CD4-positive, alpha-beta T cell treated with Interleukin-17A for 1 hour (primary cell): ENCODE data around the gene ITPR1.
A peak's percentile ranks its signal among the peaks of the same experiment; 100 is the strongest.

ENCODE experiments used
- DNase-seq: peaks from one replicate; pipeline ENCODE4 v3.0.0-alpha.2; 2020

Gene ITPR1

GRCh38 chr3:4492208-4493013, 737 bp upstream of the ITPR1 start:
- DNase-seq, result peak; percentile 47

GRCh38 chr3:4493941-4494894, 1.1 kb downstream of the ITPR1 start:
- DNase-seq, result no peak

- no peak for DNase-seq
Observed at GRCh38 chr3:4494895-4495264, 1.7 kb downstream of the ITPR1 start.

GRCh38 chr3:4495294-4496086, 2.3 kb downstream of the ITPR1 start:
- DNase-seq, result no peak

- DNase-seq, result no peak
Observed at GRCh38 chr3:4496087-4496452, 2.9 kb downstream of the ITPR1 start.

GRCh38 chr3:4497005-4497692, 4.0 kb downstream of the ITPR1 start:
- no peak for DNase-seq

GRCh38 chr3:4497843-4498324, 4.7 kb downstream of the ITPR1 start:
- no peak for DNase-seq

GRCh38 chr3:4498446-4498845, 5.3 kb downstream of the ITPR1 start:
- no peak for DNase-seq

GRCh38 chr3:4501437-4501836, 8.3 kb downstream of the ITPR1 start:
- DNase-seq, result no peak

GRCh38 chr3:4501927-4502326, 8.8 kb downstream of the ITPR1 start:
- no peak for DNase-seq

- no peak for DNase-seq
Observed at GRCh38 chr3:4503050-4503449, 9.9 kb downstream of the ITPR1 start.

- DNase-seq, result peak; percentile 66
Observed at GRCh38 chr3:4504340-4505261, 11.5 kb downstream of the ITPR1 start.

GRCh38 chr3:4505688-4506558, 12.8 kb downstream of the ITPR1 start:
- DNase-seq, result no peak

- DNase-seq, result no peak
Observed at GRCh38 chr3:4506559-4507023, 13.4 kb downstream of the ITPR1 start.

- no peak for DNase-seq
Observed at GRCh38 chr3:4507024-4507596, 14.0 kb downstream of the ITPR1 start.

GRCh38 chr3:4508048-4508981, 15.2 kb downstream of the ITPR1 start:
- DNase-seq, result no peak

GRCh38 chr3:4509043-4509442, 15.9 kb downstream of the ITPR1 start:
- DNase-seq, result no peak

GRCh38 chr3:4509983-4510755, 17.0 kb downstream of the ITPR1 start:
- no peak for DNase-seq
